ENCODE data around the gene ANTXR2. TPM values are rescaled to one million over a fixed set of nuclear protein-coding genes. Genes with fewer than 3 reads are reported as not detected.
"Not testable (repeated sequence)": the region's sequence is repeated elsewhere in the genome, so short reads cannot be mapped to it uniquely, and the experiment has no call there.

The ANTXR2 gene
- total and polyA plus RNA-seq, 9 of the 15 experiments (the other 6 are each of a cell fraction or from before 2014, with no cell fraction given) = 10.1 to 83.8 (median 60.3) TPM

- DNase-seq (ENCODE audit: extremely low read depth in 1 of 4, low spot score in 3 of 4) = no peak
- Histone ChIP-seq H3K4me3 (no peak overlapping the region), H3K79me2 (ENCODE audit: control insufficient read depth, insufficient read depth, low read length) (no peaks in the 10 kb centered on the region), H2AFZ (ENCODE audit: low read depth, low read length) (no peak overlapping the region), H3K27me3 (ENCODE audit: control insufficient read depth in 2 of 2, insufficient read depth in 2 of 2, low read length in 2 of 2) (no peaks in the 10 kb centered on the region), H3K4me1 (replicated peaks in 1 of 2; ENCODE audit: control insufficient read depth in 2 of 2, insufficient read depth in 2 of 2, low read length in 2 of 2) (0 out of 5 replicates have a peak, but pooled peaks cover 0 to 4% of the 10 kb centered on the region in 2 experiments), H3K9ac (ENCODE audit: insufficient read depth in 1 of 2, low read depth in 2 of 2, low read length in 2 of 2) (no peak overlapping the region), H3K9me3 (replicated peaks; ENCODE audit: control insufficient read depth, insufficient read depth, low read depth, low read length) (no peaks in the 10 kb centered on the region), H3K9me1 (ENCODE audit: control insufficient read depth, insufficient read depth, low read length) (no peaks in the 10 kb centered on the region), H3K4me2 (ENCODE audit: insufficient read depth, low read length) (no peak overlapping the region), H3K36me3 (ENCODE audit: control insufficient read depth, insufficient read depth, low read length) (no peaks in the 10 kb centered on the region), H4K20me1 (replicated peaks; ENCODE audit: control insufficient read depth, insufficient read depth, low read length) (no peaks in the 10 kb centered on the region), H3K27ac (ENCODE audit: extremely low read depth, low read depth, low read length) (no peak overlapping the region)
- FAIRE-seq = peak; percentile 11
- ATAC-seq = no peak
- POLR2A ChIA-PET = no interaction called here
- 24% methylated on average over 2 of the region's 2 CpGs for WGBS (ENCODE audit: insufficient coverage, low coverage, missing lambda C conversion rate)
- BruUV-seq (replicated peaks) = no TSS peak
- TF ChIP-seq ZFP91 (CRISPR knock-in tag; IDR thresholded peaks at IDR 0.05) (no peak), RBM25 (IDR thresholded peaks at IDR 0.05; ENCODE audit: low read depth, low read length, severe bottlenecking) (peak; percentile 73)
- CTCF ChIA-PET (ENCODE audit: low intra/inter-chr PET ratio) = no interaction called here
- intact Hi-C loops (cut with micrococcal nuclease) = no loop called here
- in situ Hi-C loops (cut with MboI) = no loop called here
These were observed 179.6 kb downstream of the ANTXR2 start for GRCh38 chr4:79893456-79893855.

GRCh38 chr4:79889026-79889425 is 184.0 kb downstream of the ANTXR2 start:
- DNase-seq (ENCODE audit: extremely low read depth in 1 of 4, low spot score in 3 of 4); H3K9me3 ChIP-seq (replicated peaks; ENCODE audit: control insufficient read depth, insufficient read depth, low read depth, low read length); H4K20me1 ChIP-seq (replicated peaks; ENCODE audit: control insufficient read depth, insufficient read depth, low read length); H3K27ac ChIP-seq (ENCODE audit: extremely low read depth, low read depth, low read length); CTCF ChIA-PET (ENCODE audit: low intra/inter-chr PET ratio); H3K79me2 ChIP-seq (ENCODE audit: control insufficient read depth, insufficient read depth, low read length); H2AFZ ChIP-seq (ENCODE audit: low read depth, low read length); H3K36me3 ChIP-seq (ENCODE audit: control insufficient read depth, insufficient read depth, low read length); ATAC-seq; H3K9me1 ChIP-seq (ENCODE audit: control insufficient read depth, insufficient read depth, low read length); POLR2A ChIA-PET; BruUV-seq (replicated peaks); H3K4me3 ChIP-seq; H3K9ac ChIP-seq (ENCODE audit: insufficient read depth in 1 of 2, low read depth in 2 of 2, low read length in 2 of 2); in situ Hi-C loops (cut with MboI); intact Hi-C loops (cut with micrococcal nuclease); H3K4me1 ChIP-seq (replicated peaks in 1 of 2; ENCODE audit: control insufficient read depth in 2 of 2, insufficient read depth in 2 of 2, low read length in 2 of 2); H3K4me2 ChIP-seq (ENCODE audit: insufficient read depth, low read length); H3K27me3 ChIP-seq (ENCODE audit: control insufficient read depth in 2 of 2, insufficient read depth in 2 of 2, low read length in 2 of 2): not testable (repeated sequence)
- TF ChIP-seq ZNF146 (CRISPR knock-in tag; IDR thresholded peaks at IDR 0.05; ENCODE audit: unreplicated experiment) = peak; percentile 72
- FAIRE-seq = peak; percentile 80
- WGBS (ENCODE audit: insufficient coverage, low coverage, missing lambda C conversion rate) = 33% methylated on average over 1 of the region's 1 CpG

All from K562 (cell line).